ENCODE measurements around the gene SLC8A1.

The SLC8A1 gene

GRCh38 chr2:40197121-40197520 is 254.8 kb downstream of the SLC8A1 start:
- DNase-seq (ENCODE audit: low read depth): no peak
- in situ Hi-C loops (cut with HindIII; ENCODE audit: low sequenced_read_pairs): no loop called here
- TF ChIP-seq, protein P1, sequence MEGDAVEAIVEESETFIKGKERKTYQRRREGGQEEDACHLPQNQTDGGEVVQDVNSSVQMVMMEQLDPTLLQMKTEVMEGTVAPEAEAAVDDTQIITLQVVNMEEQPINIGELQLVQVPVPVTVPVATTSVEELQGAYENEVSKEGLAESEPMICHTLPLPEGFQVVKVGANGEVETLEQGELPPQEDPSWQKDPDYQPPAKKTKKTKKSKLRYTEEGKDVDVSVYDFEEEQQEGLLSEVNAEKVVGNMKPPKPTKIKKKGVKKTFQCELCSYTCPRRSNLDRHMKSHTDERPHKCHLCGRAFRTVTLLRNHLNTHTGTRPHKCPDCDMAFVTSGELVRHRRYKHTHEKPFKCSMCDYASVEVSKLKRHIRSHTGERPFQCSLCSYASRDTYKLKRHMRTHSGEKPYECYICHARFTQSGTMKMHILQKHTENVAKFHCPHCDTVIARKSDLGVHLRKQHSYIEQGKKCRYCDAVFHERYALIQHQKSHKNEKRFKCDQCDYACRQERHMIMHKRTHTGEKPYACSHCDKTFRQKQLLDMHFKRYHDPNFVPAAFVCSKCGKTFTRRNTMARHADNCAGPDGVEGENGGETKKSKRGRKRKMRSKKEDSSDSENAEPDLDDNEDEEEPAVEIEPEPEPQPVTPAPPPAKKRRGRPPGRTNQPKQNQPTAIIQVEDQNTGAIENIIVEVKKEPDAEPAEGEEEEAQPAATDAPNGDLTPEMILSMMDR (IDR thresholded peaks at IDR 0.05; ENCODE audit: low read depth, low read length, missing control alignments): no peak
- H3K4me3 ChIP-seq (ENCODE audit: low read depth, low read length): no peak overlapping the region

DNA sequence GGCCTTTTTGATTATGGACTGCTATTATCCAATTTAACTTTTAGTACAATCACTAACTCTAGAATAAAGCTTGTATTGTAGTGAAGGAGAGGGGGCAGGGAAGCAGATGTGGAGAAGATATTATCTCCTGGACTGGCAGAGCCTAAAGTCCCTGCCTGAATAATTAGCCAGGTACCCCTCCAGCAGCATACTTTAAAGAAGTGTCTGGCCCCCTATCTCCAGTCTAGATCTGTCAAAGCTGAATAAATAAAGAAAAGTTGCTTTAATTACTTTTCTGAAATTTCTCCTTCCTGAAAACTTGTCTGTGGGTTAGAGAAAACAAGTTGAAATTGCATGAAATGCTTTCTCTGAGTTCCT is 258.2 kb downstream of the SLC8A1 start:
- DNase-seq (ENCODE audit: low read depth): no peak
- TF ChIP-seq, protein P1 (IDR thresholded peaks at IDR 0.05; ENCODE audit: low read depth, low read length, missing control alignments): no peak
- no peak overlapping the region for H3K4me3 ChIP-seq (ENCODE audit: low read depth, low read length)
- in situ Hi-C loops (cut with HindIII; ENCODE audit: low sequenced_read_pairs): no loop called here

DNA sequence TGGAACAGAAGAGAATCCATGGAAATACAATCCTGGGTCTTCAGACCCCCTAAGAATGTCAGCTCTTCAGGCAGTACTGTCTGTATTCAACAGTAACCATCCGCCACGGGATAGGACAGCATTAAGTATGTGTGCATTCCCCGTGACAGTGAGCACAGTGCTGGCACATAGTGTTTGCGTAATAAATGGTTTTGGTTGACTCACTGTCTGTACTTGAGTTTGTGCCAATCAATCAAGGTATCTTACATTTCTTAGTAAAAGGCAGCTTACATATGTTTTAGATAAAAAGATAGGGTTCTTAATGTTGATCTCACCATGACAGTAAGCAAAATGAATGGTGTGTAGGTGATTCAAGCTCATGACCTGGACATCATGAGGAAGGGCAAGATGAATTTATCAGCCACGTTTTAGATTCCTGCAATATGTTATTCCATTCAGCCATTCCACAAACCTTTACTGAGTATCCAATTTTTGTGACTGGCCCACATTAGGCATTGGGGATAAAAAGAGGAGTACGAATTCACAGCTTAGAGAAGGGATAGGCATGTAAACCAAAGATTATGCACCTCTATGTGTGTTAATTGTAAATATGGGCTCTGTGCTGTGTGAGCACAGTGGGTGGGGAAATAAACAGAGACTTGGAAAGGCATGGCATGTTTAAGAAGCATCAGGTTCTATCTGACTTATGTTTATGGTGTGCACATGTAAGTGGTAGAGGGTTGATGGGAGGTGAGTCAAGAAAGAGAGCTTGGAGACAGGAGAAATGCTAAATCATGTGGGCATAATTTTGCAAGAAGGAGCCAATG is 258.8 kb downstream of the SLC8A1 start:
- H3K4me3 ChIP-seq (ENCODE audit: low read depth, low read length): no peak overlapping the region
- no peak for DNase-seq (ENCODE audit: low read depth)
- in situ Hi-C loops (cut with HindIII; ENCODE audit: low sequenced_read_pairs): no loop called here
- TF ChIP-seq, protein P1 (IDR thresholded peaks at IDR 0.05; ENCODE audit: low read depth, low read length, missing control alignments): no peak

DNA sequence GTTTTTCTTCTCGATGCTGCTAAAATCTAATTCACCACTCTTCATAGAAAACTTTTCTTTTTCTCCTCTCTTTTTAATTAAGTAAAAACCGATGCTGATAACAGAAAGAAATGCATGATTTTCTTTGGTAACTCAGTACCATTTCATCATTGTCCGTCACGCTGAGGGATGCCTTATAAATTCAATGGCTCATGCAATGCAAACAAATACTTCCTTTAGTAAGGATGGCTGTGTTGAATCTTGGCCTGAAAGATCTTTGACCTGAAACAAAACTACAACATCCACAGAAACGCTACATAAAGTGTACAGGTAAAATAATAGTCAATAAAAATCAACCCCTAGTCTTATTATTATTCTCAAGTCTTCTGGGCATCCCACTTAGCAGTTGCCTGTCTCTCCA is 261.4 kb downstream of the SLC8A1 start:
- no peak overlapping the region for H3K4me3 ChIP-seq (ENCODE audit: low read depth, low read length)
- TF ChIP-seq, protein P1 (IDR thresholded peaks at IDR 0.05; ENCODE audit: low read depth, low read length, missing control alignments): no peak
- DNase-seq (ENCODE audit: low read depth): no peak
- in situ Hi-C loops (cut with HindIII; ENCODE audit: low sequenced_read_pairs): no loop called here

- no peak for DNase-seq (ENCODE audit: low read depth)
- TF ChIP-seq, protein P1 (IDR thresholded peaks at IDR 0.05; ENCODE audit: low read depth, low read length, missing control alignments): no peak
- in situ Hi-C loops (cut with HindIII; ENCODE audit: low sequenced_read_pairs): no loop called here
- no peak overlapping the region for H3K4me3 ChIP-seq (ENCODE audit: low read depth, low read length)
Observed at GRCh38 chr2:40189881-40190280, 262.0 kb downstream of the SLC8A1 start.

DNA sequence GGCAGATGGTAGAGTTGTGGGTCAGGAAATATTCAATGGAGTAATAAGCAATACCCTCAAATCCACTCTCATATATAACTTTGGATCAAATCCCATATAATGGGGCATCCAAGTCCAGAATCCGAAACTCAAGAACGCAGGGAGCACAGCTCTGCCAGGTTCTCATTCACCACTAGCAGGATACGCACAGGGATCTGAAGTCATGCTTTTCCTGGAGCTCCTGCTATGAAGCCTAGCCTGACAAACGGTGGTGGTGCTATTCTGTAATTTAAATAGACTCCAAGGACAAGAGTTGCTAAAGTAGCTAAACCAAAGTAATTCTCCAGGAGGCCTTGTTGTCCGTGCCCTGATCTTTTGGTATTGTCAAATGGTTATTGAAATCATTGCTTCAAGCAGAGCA is 264.8 kb downstream of the SLC8A1 start:
- no peak overlapping the region for H3K4me3 ChIP-seq (ENCODE audit: low read depth, low read length)
- in situ Hi-C loops (cut with HindIII; ENCODE audit: low sequenced_read_pairs): no loop called here
- TF ChIP-seq, protein P1 (IDR thresholded peaks at IDR 0.05; ENCODE audit: low read depth, low read length, missing control alignments): no peak
- no peak for DNase-seq (ENCODE audit: low read depth)

All from astrocyte of the cerebellum (primary cell).